DND-41 (cell line): Measurements from ENCODE around the gene TRAPPC10.

Experiments used
- ATAC-seq: fragments of 200-7000 bp; cut with Tn5 transposase; 3 replicates; pipeline ENCODE4 v1.9.1; 2021; ENCODE audit warnings: low read depth; ENCODE audit not compliant: insufficient read depth
- DNase-seq: peaks from one replicate; pipeline ENCODE4 v3.0.0-alpha.2; 2020
- H2AFZ ChIP-seq: 2 replicates; pipeline ENCODE4 v1.6.0; 2012; ENCODE audit warnings: low read depth, low read length
- H3K27ac ChIP-seq: 2 replicates; pipeline ENCODE4 v1.5.1; 2012; ENCODE audit warnings: low read length, inconsistent platforms
- H3K27me3 ChIP-seq: fragments of 200-600 bp; sonication (generic); 2 replicates; pipeline ENCODE4 v1.6.0; 2012; ENCODE audit warnings: low read length, mild to moderate bottlenecking, inconsistent platforms; ENCODE audit not compliant: insufficient read depth, poor library complexity
- H3K36me3 ChIP-seq: 2 replicates; pipeline ENCODE4 v1.5.1; 2012; ENCODE audit warnings: low read length, inconsistent platforms; ENCODE audit not compliant: insufficient read depth
- H3K4me1 ChIP-seq: 2 replicates; pipeline ENCODE4 v1.5.1; 2012; ENCODE audit warnings: mild to moderate bottlenecking, low read length; ENCODE audit not compliant: insufficient read depth
- H3K4me2 ChIP-seq: 2 replicates; pipeline ENCODE4 v1.6.0; 2012; ENCODE audit warnings: mild to moderate bottlenecking, moderate library complexity, low read length, inconsistent platforms; ENCODE audit not compliant: insufficient read depth
- H3K4me3 ChIP-seq, 2 experiments: fragments of 200-600 bp in 1 of 2; shearing (Covaris generic) in 1 of 2; 2 replicates each; pipeline ENCODE4 v1.5.1; 2012 to 2016; ENCODE audit warnings: inconsistent platforms in 2 of 2, low read length in 2 of 2, mild to moderate bottlenecking in 2 of 2, low read depth in 1 of 2, moderate library complexity in 1 of 2
- H3K79me2 ChIP-seq: 2 replicates; pipeline ENCODE4 v1.6.0; 2012; ENCODE audit warnings: low read length, inconsistent platforms; ENCODE audit not compliant: insufficient read depth
- H3K9ac ChIP-seq: 2 replicates; pipeline ENCODE4 v1.6.0; 2012; ENCODE audit warnings: low read depth, mild to moderate bottlenecking, inconsistent platforms, low read length, moderate library complexity
- H3K9me3 ChIP-seq: 2 replicates; pipeline ENCODE4 v1.5.1; 2012; ENCODE audit warnings: low read length, moderate library complexity, mild to moderate bottlenecking, inconsistent platforms; ENCODE audit not compliant: insufficient read depth, severe bottlenecking
- H4K20me1 ChIP-seq: 2 replicates; pipeline ENCODE4 v1.6.0; 2012; ENCODE audit warnings: low read length; ENCODE audit not compliant: insufficient read depth
- CTCF ChIP-seq: IDR thresholded peaks from 2 replicates; pipeline ENCODE4 v1.5.1; 2012; ENCODE audit warnings: borderline replicate concordance, low read length, moderate library complexity, mild to moderate bottlenecking; ENCODE audit not compliant: poor library complexity, severe bottlenecking; ENCODE audit errors: extremely low read depth
- EZH2 ChIP-seq: IDR thresholded peaks from 3 replicates; pipeline ENCODE4 v1.6.1; 2012; ENCODE audit warnings: borderline replicate concordance, low read depth, mild to moderate bottlenecking, moderate library complexity, low read length, inconsistent platforms; ENCODE audit not compliant: severe bottlenecking

Gene TRAPPC10

GRCh38 chr21:44046734-44047133 lies 34.6 kb downstream of the TRAPPC10 start:
- Histone ChIP-seq H3K27me3 (no peaks in the 10 kb centered on the region), H3K9me3 (no peaks in the 10 kb centered on the region), H3K79me2 (peaks cover 81% of the 10 kb centered on the region), H3K36me3 (peaks cover 58% of the 10 kb centered on the region), H3K4me3 (no peak overlapping the region), H3K4me1 (no peaks in the 10 kb centered on the region), H4K20me1 (peaks cover 39% of the 10 kb centered on the region), H3K27ac (no peak overlapping the region), H3K4me2 (no peak overlapping the region), H3K9ac (no peak overlapping the region), H2AFZ (no peak overlapping the region)
- TF ChIP-seq EZH2 = no peak
- TF ChIP-seq CTCF = no peak
- DNase-seq = no peak
- no peak for ATAC-seq

GRCh38 chr21:44047996-44048560 lies 36.0 kb downstream of the TRAPPC10 start:
- no peak overlapping the region for H2AFZ ChIP-seq
- DNase-seq (no peak), ATAC-seq (no peak)
- H4K20me1 ChIP-seq = peaks cover 45% of the 10 kb centered on the region
- H3K4me2 ChIP-seq = no peak overlapping the region
- H3K27ac ChIP-seq = no peak overlapping the region
- H3K9ac ChIP-seq = no peak overlapping the region
- H3K4me1 ChIP-seq = no peaks in the 10 kb centered on the region
- TF ChIP-seq CTCF = no peak
- no peak for TF ChIP-seq EZH2
- H3K9me3 ChIP-seq = no peaks in the 10 kb centered on the region
- peaks cover 72% of the 10 kb centered on the region for H3K36me3 ChIP-seq
- peaks cover 74% of the 10 kb centered on the region for H3K79me2 ChIP-seq
- H3K27me3 ChIP-seq = no peaks in the 10 kb centered on the region
- H3K4me3 ChIP-seq = no peak overlapping the region

- Histone ChIP-seq H3K27ac (no peak overlapping the region), H3K4me3 (no peak overlapping the region), H3K36me3 (peaks cover 75% of the 10 kb centered on the region), H3K9me3 (no peaks in the 10 kb centered on the region), H3K27me3 (no peaks in the 10 kb centered on the region), H4K20me1 (peaks cover 52% of the 10 kb centered on the region), H3K4me2 (no peak overlapping the region), H3K9ac (no peak overlapping the region), H3K4me1 (no peaks in the 10 kb centered on the region), H3K79me2 (peaks cover 72% of the 10 kb centered on the region), H2AFZ (no peak overlapping the region)
- ATAC-seq (no peak), DNase-seq (no peak)
- TF ChIP-seq CTCF = no peak
- no peak for TF ChIP-seq EZH2
Measured at GRCh38 chr21:44049182-44049581, 37.1 kb downstream of the TRAPPC10 start.
